ENCODE measurements around the gene CLEC4G.

The CLEC4G gene

GRCh38 chr19:7734220-7735203 is 2.6 kb upstream of the CLEC4G start:
- no peak for TF ChIP-seq MAX (IDR thresholded peaks at IDR 0.05)
- TF ChIP-seq CEBPB (IDR thresholded peaks at IDR 0.05), result peak; percentile 77
- TF ChIP-seq TCF12 (IDR thresholded peaks at IDR 0.05; ENCODE audit: low read depth), result no peak
- peak; percentile 23; the same call in 1 of the 2 replicates for TF ChIP-seq REST (IDR thresholded peaks at IDR 0.05; ENCODE audit: low read depth)
- no peak for TF ChIP-seq TEAD4 (IDR thresholded peaks at IDR 0.05)
- TF ChIP-seq TAF1 (IDR thresholded peaks at IDR 0.05; ENCODE audit: low read depth), result no peak
- no peak for TF ChIP-seq RAD21 (IDR thresholded peaks at IDR 0.05; ENCODE audit: low read depth)
- no peak for TF ChIP-seq EP300 (IDR thresholded peaks at IDR 0.05; ENCODE audit: borderline replicate concordance)
- TF ChIP-seq USF1 (IDR thresholded peaks at IDR 0.05), result no peak

GRCh38 chr19:7733376-7733775 is 1.5 kb upstream of the CLEC4G start:
- TF ChIP-seq EGR1 (IDR thresholded peaks at IDR 0.05) (no peak), RAD21 (IDR thresholded peaks at IDR 0.05; ENCODE audit: low read depth) (no peak), NFIC (IDR thresholded peaks at IDR 0.05) (no peak), ZBTB7A (IDR thresholded peaks at IDR 0.05; ENCODE audit: low read depth) (no peak), CREB1 (IDR thresholded peaks at IDR 0.05; ENCODE audit: low read depth) (no peak), YY1 (IDR thresholded peaks at IDR 0.05; ENCODE audit: low read depth) (no peak), USF1 (IDR thresholded peaks at IDR 0.05) (no peak), REST (IDR thresholded peaks at IDR 0.05; ENCODE audit: low read depth) (no peak), MAX (IDR thresholded peaks at IDR 0.05) (no peak), TEAD4 (IDR thresholded peaks at IDR 0.05) (no peak), TAF1 (IDR thresholded peaks at IDR 0.05; ENCODE audit: low read depth) (no peak), EP300 (IDR thresholded peaks at IDR 0.05; ENCODE audit: borderline replicate concordance) (no peak), CEBPB (IDR thresholded peaks at IDR 0.05) (no peak), TCF12 (IDR thresholded peaks at IDR 0.05; ENCODE audit: low read depth) (no peak), FOXM1 (IDR thresholded peaks at IDR 0.05; ENCODE audit: borderline replicate concordance, low read depth) (no peak)

- TF ChIP-seq CREB1 (IDR thresholded peaks at IDR 0.05; ENCODE audit: low read depth), result no peak
- TF ChIP-seq USF1 (IDR thresholded peaks at IDR 0.05), result no peak
Observed at GRCh38 chr19:7731615-7732014, 295 bp downstream of the CLEC4G start.

GRCh38 chr19:7731218-7731595 is 703 bp downstream of the CLEC4G start:
- TF ChIP-seq CREB1 (IDR thresholded peaks at IDR 0.05; ENCODE audit: low read depth) (no peak), TEAD4 (IDR thresholded peaks at IDR 0.05) (no peak)

- no peak for TF ChIP-seq TAF1 (IDR thresholded peaks at IDR 0.05; ENCODE audit: low read depth)
- TF ChIP-seq YY1 (IDR thresholded peaks at IDR 0.05; ENCODE audit: low read depth), result no peak
- no peak for TF ChIP-seq TCF12 (IDR thresholded peaks at IDR 0.05; ENCODE audit: low read depth)
- TF ChIP-seq CREB1 (IDR thresholded peaks at IDR 0.05; ENCODE audit: low read depth), result no peak
Observed at GRCh38 chr19:7730286-7731217, 1.4 kb downstream of the CLEC4G start.

Data from Ishikawa (cell line).